Mesenteric fat pad (tissue), 1 donor: ENCODE data around the gene ADCYAP1. TPM values are rescaled to one million over a fixed set of nuclear protein-coding genes. Genes with fewer than 3 reads are reported as not detected.
"Not testable (repeated sequence)": the region's sequence is repeated elsewhere in the genome, so short reads cannot be mapped to it uniquely, and the experiment has no call there.

ENCODE experiments used
- DNase-seq: peaks from one replicate; pipeline ENCODE4 v3.0.0-alpha.2; 2020; ENCODE audit warnings: low spot score
- long read RNA-seq: library from polyadenylated mRNA; unstranded; transcript quantifications from one replicate; pipeline ENCODE4 v2.0.0, GENCODE V29; 2020
- total RNA-seq: library from RNA; stranded (reverse); fragmentation: NEBNext Ultra II Directional; extraction: Animal tissue kit (Norgen Biotek cat#: 25700); gene quantifications from one replicate; pipeline ENCODE4 v1.2.1, GENCODE V29; 2021
- donor health status: DM: yes; HTN: yes; CAD: no.

Gene ADCYAP1
- 0.55 TPM for total RNA-seq
- long read RNA-seq, result 0 reads

GRCh38 chr18:904218-905090 is at the start of gene ADCYAP1:
ADCYAP1 (plus strand) TSS chr18:904871; CDS start chr18:905387, 516 bp downstream.
- DNase-seq, result no peak

- DNase-seq, result no peak
Observed at GRCh38 chr18:857986-858385, 46.7 kb upstream of the ADCYAP1 start.

- DNase-seq, result no peak
Observed at GRCh38 chr18:864872-865273, 39.8 kb upstream of the ADCYAP1 start.

GRCh38 chr18:867257-867656 is 37.4 kb upstream of the ADCYAP1 start:
- no peak for DNase-seq

- DNase-seq, result not testable (repeated sequence)
Observed at GRCh38 chr18:873426-873825, 31.2 kb upstream of the ADCYAP1 start.

GRCh38 chr18:875912-876311 is 28.8 kb upstream of the ADCYAP1 start:
- DNase-seq, result no peak

GRCh38 chr18:877238-877637 is 27.4 kb upstream of the ADCYAP1 start:
- DNase-seq, result no peak

- no peak for DNase-seq
Observed at GRCh38 chr18:886076-886475, 18.6 kb upstream of the ADCYAP1 start.

- DNase-seq, result no peak
Observed at GRCh38 chr18:887716-888115, 17.0 kb upstream of the ADCYAP1 start.

- DNase-seq, result no peak
Observed at GRCh38 chr18:892316-892715, 12.4 kb upstream of the ADCYAP1 start.

GRCh38 chr18:896315-896714 is 8.4 kb upstream of the ADCYAP1 start:
- no peak for DNase-seq

GRCh38 chr18:901761-902160 is 2.9 kb upstream of the ADCYAP1 start:
- DNase-seq, result no peak

GRCh38 chr18:902229-902628 is 2.4 kb upstream of the ADCYAP1 start:
- DNase-seq, result no peak

- DNase-seq, result no peak
Observed at GRCh38 chr18:903701-904100, 970 bp upstream of the ADCYAP1 start.

GRCh38 chr18:905307-905947 is 756 bp downstream of the ADCYAP1 start:
- no peak for DNase-seq

GRCh38 chr18:905948-906415 is 1.3 kb downstream of the ADCYAP1 start:
- DNase-seq, result no peak

GRCh38 chr18:906416-907114 is 1.9 kb downstream of the ADCYAP1 start:
- no peak for DNase-seq

GRCh38 chr18:907115-907884 is 2.6 kb downstream of the ADCYAP1 start:
- no peak for DNase-seq

GRCh38 chr18:907885-908757 is 3.5 kb downstream of the ADCYAP1 start:
- DNase-seq, result no peak
